ENCODE data around the gene DPF3. TPM values are rescaled to one million over a fixed set of nuclear protein-coding genes. Genes with fewer than 3 reads are reported as not detected.

The DPF3 gene
- polyA plus RNA-seq, 6 donors from 2014 or later = 4.2 to 9.0 (median 6.1) TPM

DNA sequence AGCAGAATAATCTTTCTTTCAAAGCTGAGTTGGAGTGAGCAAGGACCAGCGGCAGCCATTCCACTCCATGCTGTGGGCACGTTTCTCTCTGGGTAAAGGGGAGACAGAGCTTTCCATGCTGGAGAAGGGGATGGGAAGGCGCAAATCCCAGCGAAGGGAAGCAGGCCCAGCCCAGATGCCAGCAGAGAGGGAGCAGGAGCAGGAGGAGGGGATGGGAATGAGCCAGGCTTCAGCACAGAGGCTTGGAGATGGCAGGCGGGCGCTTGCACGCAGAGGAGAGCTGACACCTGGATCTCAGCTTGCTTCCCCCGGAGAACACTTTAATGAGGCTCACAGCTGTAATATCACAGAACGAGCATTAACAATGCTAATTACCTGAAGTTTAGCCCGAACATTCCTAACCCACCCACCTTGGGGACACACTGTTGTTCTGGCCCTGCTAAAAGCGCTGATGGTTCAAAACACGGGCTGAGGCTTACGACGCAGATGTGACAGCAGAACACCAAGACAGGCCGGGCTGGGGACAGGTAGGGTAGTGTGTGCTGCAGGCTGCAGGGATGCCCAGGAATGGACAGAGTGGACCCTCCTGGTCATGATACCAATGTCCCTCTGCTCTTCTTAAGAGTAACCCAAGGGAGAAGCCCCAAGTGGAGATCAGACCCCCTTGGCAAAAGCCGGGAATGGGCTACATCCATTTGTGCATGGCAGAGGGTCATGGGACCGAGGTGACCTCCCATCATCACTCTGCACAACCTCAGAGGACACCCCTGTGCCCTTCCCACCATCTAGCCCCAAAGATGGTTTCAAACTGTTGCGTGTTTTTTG, 288.6 kb downstream of the DPF3 start:
- DNase-seq (no peak), ATAC-seq (ENCODE audit: low read depth in 2 of 2) (no peak)
- Mint-ChIP-seq H3K4me3 (no peak overlapping the region), H3K27me3 (peaks cover 5 to 14% (median 11%) of the 10 kb centered on the region in 3 donors), H3K27ac (peak overlapping the region in 1 of 6 donors; percentile 42), H3K4me1 (peaks cover 7 to 28% (median 28%) of the 10 kb centered on the region in 3 donors), H3K9me3 (peaks cover 0 to 5% (median 0%) of the 10 kb centered on the region in 7 donors), H3K36me3 (no peaks in the 10 kb centered on the region)

DNA sequence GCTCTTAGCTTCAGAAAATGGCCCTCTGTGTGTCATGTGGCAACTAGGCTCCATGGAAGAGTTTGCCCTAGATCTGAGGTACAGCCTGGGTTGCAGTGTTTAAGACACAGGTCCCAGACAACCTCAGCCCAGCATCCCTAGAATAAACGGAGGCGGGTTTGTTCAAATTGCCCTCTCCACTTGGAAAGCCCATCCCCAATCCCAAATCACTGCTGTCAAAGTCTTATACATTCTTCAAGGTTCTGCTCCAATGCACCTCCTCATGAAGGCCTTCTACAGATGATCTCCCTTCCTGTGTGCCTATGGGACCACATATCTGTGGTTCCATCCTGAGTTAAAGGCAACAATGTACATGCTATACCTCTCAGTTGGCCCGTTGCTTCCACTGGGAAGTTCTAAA, 289.8 kb downstream of the DPF3 start:
- ATAC-seq (ENCODE audit: low read depth in 2 of 2) = no peak
- no peak overlapping the region for H3K27ac Mint-ChIP-seq
- H3K9me3 Mint-ChIP-seq = peaks cover 0 to 5% (median 0%) of the 10 kb centered on the region in 7 donors
- H3K36me3 Mint-ChIP-seq = no peaks in the 10 kb centered on the region
- no peak overlapping the region for H3K4me3 Mint-ChIP-seq
- H3K27me3 Mint-ChIP-seq = peaks cover 5 to 19% (median 11%) of the 10 kb centered on the region in 3 donors
- peaks cover 17 to 32% (median 27%) of the 10 kb centered on the region in 3 donors for H3K4me1 Mint-ChIP-seq
- no peak for DNase-seq

DNA sequence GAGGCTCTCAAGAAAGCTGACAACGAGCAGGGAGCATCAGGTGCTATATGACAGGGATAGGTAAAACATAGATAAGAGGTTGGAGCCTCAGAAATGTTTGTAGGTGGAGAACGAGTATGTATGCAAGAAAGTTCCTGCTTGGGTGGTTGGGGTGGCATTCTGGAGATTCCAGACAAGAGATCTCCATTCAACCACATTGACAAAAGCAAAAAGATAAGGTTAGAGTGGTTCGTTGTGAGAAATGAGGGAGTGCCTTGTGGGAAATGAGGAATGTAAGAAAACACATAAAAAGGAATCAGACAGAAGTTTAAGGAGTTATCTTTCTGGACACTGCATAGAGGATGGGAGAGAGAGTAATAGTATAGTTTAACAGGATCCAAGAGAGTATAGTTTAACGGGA, 290.3 kb downstream of the DPF3 start:
- ATAC-seq (ENCODE audit: low read depth in 2 of 2) (no peak), DNase-seq (no peak)
- H3K9me3 Mint-ChIP-seq = peaks cover 0 to 5% (median 0%) of the 10 kb centered on the region in 7 donors
- no peak overlapping the region for H3K4me3 Mint-ChIP-seq
- H3K4me1 Mint-ChIP-seq = peaks cover 22 to 28% (median 23%) of the 10 kb centered on the region in 3 donors
- H3K27me3 Mint-ChIP-seq = peaks cover 5 to 19% (median 11%) of the 10 kb centered on the region in 3 donors
- H3K36me3 Mint-ChIP-seq = no peaks in the 10 kb centered on the region
- no peak overlapping the region for H3K27ac Mint-ChIP-seq

DNA sequence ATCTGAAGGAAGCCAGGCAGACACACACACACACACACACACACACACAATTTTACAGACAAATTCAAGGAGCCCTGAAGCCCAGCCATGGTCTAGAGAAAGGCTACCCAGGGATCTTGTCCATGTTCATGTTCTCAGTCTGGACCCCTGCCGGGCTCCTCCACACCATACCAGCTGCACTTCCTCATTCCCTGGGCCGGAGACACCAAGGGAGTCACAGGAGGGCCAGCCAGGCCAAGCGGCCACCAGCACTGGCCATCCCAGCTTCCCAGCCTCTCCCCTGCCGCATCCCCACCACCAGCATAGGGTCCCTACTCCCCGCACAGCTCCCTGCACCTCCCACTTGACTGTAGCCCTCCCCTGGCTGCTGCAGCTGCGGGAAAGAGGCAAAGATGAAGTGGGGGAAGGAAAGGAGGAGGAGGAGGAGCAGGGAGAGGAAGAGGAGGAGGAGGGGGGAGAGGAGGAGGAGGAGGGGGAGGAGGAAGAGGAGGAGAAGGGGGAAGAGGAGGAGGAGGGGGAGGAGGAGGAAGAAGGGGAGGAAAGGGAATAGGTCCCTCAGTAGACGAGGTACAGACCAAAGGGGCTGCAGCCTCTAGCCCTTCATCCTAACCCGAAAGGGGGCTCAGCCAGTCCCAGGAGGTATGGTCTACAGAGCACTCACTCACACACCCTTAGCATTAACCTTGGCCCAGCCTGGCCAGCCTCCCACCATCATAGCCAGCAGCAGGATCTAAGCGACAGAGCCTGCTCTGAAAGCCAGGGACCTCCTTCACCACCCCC, 293.2 kb downstream of the DPF3 start:
- ATAC-seq (ENCODE audit: low read depth in 2 of 2) = no peak
- H3K9me3 Mint-ChIP-seq = no peaks in the 10 kb centered on the region
- DNase-seq = no peak
- H3K36me3 Mint-ChIP-seq = no peaks in the 10 kb centered on the region
- peaks cover 27 to 45% (median 45%) of the 10 kb centered on the region in 3 donors for H3K4me1 Mint-ChIP-seq
- peak overlapping the region in 3 of 8 donors; percentile 18 to 47 (median 28) for H3K4me3 Mint-ChIP-seq
- peak overlapping the region in 2 of 6 donors; percentile 26 to 59 for H3K27ac Mint-ChIP-seq
- peaks cover 5 to 19% (median 15%) of the 10 kb centered on the region in 3 donors for H3K27me3 Mint-ChIP-seq

DNA sequence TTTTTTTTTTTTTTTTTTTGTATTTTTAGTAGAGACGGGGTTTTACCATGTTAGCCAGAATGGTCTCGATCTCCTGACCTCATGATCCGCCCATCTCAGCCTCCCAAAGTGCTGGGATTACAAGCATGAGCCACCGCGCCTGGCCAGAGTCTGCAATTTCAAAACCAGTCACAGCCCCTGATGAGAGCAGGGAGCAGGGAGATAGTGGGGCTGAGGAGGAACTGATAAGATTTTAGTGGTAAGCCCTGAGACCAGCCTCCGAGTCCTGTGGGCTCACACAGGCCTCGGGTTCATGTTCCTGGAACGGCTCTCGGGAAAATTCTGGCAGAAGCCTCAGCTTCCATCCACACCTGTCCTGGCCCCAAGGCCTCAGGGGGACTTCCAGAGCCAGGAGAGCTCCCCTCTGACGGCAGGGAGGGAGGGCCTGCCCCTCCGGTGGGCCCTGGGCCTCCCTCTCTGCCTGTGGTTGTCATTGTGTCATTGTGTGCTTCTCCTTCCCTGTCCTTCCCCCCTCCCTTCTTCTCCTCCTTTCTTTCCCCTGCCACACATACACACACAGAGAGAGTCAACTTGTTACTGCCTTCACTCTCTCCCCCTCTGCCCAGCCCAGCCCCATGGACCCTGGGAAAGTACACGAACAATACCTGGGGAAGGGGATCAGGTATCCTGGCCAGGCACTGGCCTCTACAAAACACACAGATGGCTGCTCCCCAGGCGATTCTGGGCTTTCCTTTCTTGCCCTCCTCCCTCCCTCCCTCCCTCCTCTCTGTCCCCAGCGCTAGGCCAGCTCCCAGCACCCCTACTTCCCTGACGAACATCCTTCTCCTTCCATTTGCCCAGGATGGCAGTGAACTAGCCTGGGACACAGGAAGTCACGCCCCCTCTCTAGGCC, 294.1 kb downstream of the DPF3 start:
- Mint-ChIP-seq H3K27ac (peak overlapping the region in 3 of 6 donors; percentile 26 to 74 (median 27)), H3K4me1 (peaks cover 29 to 52% (median 48%) of the 10 kb centered on the region in 3 donors), H3K27me3 (peaks cover 5 to 19% (median 15%) of the 10 kb centered on the region in 3 donors), H3K9me3 (no peaks in the 10 kb centered on the region), H3K36me3 (no peaks in the 10 kb centered on the region), H3K4me3 (peak overlapping the region in 1 of 8 donors; percentile 77)
- DNase-seq = no peak
- no peak for ATAC-seq (ENCODE audit: low read depth in 2 of 2)

DNA sequence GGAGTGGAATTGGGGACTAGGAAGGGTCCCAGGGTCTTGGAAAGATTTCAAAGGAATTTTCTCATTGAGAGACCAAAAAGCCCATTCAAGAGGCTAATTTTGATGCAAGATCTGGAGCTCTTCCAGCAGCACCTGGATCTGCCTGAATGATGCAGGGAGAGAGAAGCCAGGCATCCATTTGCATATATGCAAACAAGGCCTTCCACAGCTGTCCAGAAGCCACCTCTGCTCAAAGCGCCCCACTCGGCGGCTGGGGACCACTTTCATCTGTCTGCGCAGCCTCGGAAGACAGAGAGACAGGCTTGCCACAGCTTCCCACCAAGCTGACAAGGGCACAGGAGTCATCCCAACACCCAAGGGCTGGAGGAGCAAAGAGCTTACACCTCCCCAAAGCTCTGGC, 295.6 kb downstream of the DPF3 start:
- DNase-seq = no peak
- Mint-ChIP-seq H3K27ac (peak overlapping the region in 3 of 6 donors; percentile 15 to 57 (median 16)), H3K4me3 (peak overlapping the region in 6 of 8 donors; percentile 39 to 81 (median 65)), H3K27me3 (peaks cover 5 to 19% (median 15%) of the 10 kb centered on the region in 3 donors), H3K4me1 (peaks cover 38 to 62% (median 61%) of the 10 kb centered on the region in 3 donors), H3K9me3 (no peaks in the 10 kb centered on the region), H3K36me3 (no peaks in the 10 kb centered on the region)
- peak; percentile 51 to 74 for ATAC-seq (ENCODE audit: low read depth in 2 of 2)

DNA sequence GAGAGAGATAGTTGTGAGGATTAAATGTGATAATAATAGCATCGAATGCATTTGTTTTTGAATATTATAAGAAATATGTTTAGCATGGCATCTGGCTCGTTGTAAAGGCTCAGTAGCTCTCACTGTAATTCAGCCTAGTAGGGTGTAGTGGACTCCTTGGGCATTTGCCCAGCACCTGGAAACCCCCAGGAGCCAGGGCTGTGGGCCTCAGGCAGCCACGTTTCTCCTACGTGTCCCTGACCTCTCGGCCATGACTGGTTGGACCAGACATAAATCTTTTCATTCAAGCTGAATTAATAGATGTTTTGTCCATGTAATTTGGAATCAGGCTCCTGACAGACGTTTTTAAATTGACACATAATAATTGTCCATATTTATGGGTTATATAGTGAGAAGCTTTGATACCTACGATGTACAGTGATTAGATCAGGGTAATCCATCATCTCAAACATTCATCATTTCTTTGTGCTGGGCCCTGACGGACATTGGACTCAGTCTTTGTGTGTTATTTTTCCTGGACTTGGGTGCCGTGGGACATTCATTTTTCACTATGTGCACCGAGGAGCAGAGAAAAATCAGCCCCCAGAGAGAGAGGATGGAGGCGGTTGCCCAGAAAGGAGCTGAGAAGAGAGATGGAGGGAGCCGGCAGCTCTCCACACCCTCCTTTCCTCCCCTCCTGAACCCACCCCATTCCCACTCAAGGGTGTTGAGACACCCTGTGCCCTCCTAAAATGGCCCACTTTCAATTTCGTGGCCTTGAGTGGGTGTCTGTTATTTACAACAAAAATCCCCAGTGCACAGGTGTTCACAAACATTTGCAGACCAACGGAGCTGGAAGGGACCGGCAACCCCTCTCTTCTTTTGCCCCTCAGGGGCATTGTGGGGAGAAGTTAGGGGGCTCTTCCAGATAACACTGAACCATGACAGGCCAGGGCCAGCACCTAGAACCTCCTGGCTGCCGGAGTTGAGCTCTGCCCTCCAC, 296.4 kb downstream of the DPF3 start:
- ATAC-seq (ENCODE audit: low read depth in 2 of 2) (peak; percentile 37 to 56), DNase-seq (no peak)
- Mint-ChIP-seq H3K36me3 (no peaks in the 10 kb centered on the region), H3K27me3 (peaks cover 5 to 19% (median 15%) of the 10 kb centered on the region in 3 donors), H3K27ac (peak overlapping the region in 5 of 6 donors; percentile 15 to 82 (median 41)), H3K4me1 (peaks cover 38 to 69% (median 66%) of the 10 kb centered on the region in 3 donors), H3K9me3 (peaks cover 0 to 1% (median 0%) of the 10 kb centered on the region in 7 donors), H3K4me3 (peak overlapping the region in 6 of 8 donors; percentile 39 to 81 (median 65))

DNA sequence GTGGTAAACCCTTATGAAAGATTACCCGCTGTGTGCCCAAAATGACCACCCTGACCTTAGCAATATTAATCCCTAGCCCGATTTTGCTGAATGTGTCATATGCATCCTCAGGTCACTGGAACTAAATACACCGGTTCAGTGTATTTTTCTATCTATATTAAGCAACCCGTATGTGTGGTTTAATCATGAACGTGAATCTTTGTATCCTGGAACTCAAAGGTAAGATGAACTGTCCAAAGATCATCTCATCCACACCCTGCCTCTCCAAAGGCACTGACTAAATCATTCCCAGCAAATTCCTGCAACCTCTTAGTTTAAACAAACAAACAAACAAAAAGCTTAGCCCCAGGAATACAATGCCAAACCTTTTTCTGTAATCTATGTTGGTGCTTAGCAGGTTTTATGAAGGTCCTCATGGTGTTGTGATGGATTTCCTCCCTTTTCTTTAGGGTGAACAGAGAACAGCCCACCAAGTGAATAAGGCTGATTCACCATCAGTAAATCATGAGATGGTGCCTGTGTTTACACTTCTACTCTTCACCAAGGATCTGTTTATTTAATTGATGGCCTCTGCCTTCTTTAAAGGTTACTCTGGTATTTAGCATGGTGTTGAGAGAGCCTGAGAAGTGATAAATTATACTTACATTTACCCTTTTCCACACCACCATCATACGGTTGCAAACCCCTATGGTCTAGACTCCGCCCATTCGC, 298.6 kb downstream of the DPF3 start:
- peaks cover 0 to 1% (median 0%) of the 10 kb centered on the region in 7 donors for H3K9me3 Mint-ChIP-seq
- H3K27ac Mint-ChIP-seq = peak overlapping the region in 2 of 6 donors; percentile 17 to 24
- DNase-seq (no peak), ATAC-seq (ENCODE audit: low read depth in 2 of 2) (no peak)
- H3K4me3 Mint-ChIP-seq = peak overlapping the region in 4 of 8 donors; percentile 6 to 82 (median 30)
- H3K36me3 Mint-ChIP-seq = no peaks in the 10 kb centered on the region
- H3K4me1 Mint-ChIP-seq = peaks cover 36 to 79% (median 67%) of the 10 kb centered on the region in 3 donors
- H3K27me3 Mint-ChIP-seq = peaks cover 0 to 4% (median 4%) of the 10 kb centered on the region in 3 donors

DNA sequence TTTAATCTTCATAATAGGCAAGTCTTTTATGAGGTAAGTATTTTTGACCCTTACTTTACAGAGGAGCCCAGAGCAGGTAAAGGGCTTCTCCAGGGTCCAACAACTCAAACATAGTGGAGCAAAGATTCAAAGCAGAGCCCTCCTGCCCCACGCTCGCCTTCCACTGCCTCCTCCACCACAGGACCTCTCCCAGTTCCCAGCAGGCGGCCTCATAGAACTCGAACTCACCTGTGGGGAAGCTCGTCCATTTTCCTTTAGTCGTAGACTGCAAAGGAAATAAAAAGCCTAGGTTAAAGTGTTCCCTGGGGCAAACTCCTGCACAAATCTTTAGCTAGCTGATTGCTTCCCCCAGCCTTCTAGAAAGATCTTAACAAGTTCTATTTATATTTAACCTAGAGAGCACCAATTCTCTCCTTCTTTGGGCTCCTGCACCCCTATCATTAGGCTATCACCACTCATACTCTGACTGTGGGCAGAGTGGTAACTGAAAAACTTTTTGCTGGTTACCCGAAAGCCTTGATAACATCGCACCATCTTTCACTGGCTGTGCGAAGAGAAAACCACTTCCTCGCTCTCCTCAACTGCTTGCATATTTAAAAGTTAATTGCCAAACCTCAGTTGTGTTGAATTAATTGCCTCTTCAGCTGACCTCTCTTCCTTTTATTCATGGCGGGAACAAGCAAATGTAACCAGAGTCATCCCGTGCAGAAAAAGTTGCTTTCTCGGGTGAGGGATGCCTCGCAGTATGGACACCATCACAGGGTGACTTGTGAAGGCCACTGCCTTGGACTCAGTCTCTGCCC, 299.6 kb downstream of the DPF3 start:
- peak overlapping the region in 2 of 6 donors; percentile 54 to 63 for H3K27ac Mint-ChIP-seq
- no peak for DNase-seq
- no peaks in the 10 kb centered on the region for H3K36me3 Mint-ChIP-seq
- H3K27me3 Mint-ChIP-seq = peaks cover 0 to 4% (median 0%) of the 10 kb centered on the region in 3 donors
- peaks cover 0 to 1% (median 0%) of the 10 kb centered on the region in 7 donors for H3K9me3 Mint-ChIP-seq
- no peak for ATAC-seq (ENCODE audit: low read depth in 2 of 2)
- peak overlapping the region in 4 of 8 donors; percentile 6 to 82 (median 53) for H3K4me3 Mint-ChIP-seq
- H3K4me1 Mint-ChIP-seq = peaks cover 34 to 80% (median 67%) of the 10 kb centered on the region in 3 donors

DNA sequence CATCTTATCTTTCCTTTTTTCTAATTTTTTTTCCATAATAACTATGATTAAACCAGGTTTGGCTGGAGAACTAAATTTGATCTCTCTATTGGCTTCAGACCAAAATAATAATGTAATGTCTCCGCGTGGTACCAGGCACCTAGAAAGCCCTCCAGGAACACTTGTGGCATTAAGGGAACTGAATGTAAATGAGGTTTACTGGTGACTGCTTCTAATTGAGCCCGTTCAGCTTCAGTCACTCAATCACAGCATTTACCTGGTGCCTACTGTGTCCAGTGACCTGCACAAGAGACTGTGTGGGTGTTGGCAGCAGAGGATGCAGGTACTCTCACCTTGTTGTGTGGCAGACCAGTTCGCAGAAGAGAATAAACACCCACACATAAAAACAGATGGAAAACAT, 302.5 kb downstream of the DPF3 start:
- no peak for ATAC-seq (ENCODE audit: low read depth in 2 of 2)
- H3K9me3 Mint-ChIP-seq = peaks cover 0 to 5% (median 0%) of the 10 kb centered on the region in 7 donors
- peaks cover 0 to 3% (median 0%) of the 10 kb centered on the region in 3 donors for H3K27me3 Mint-ChIP-seq
- peaks cover 35 to 65% (median 58%) of the 10 kb centered on the region in 3 donors for H3K4me1 Mint-ChIP-seq
- H3K4me3 Mint-ChIP-seq = peak overlapping the region in 1 of 8 donors; percentile 87
- H3K27ac Mint-ChIP-seq = peak overlapping the region in 1 of 6 donors; percentile 27
- H3K36me3 Mint-ChIP-seq = peaks cover 1 to 5% of the 10 kb centered on the region in 2 donors
- DNase-seq = no peak

Data from naive B cell (primary cell).